Cerebellar nuclear complex (tissue), 1 donor: Measurements from ENCODE around the gene GPR25.

Experiments
- DNase-seq, 2 experiments: peaks; one replicate each; lab custom pipeline; 2025; lab: John Stamatoyannopoulos, UW

The GPR25 gene

GRCh38 chr1:200873116-200873670, 412 bp downstream of the GPR25 start:
- DNase-seq, result no peak

- DNase-seq, result no peak
Measured at GRCh38 chr1:200873671-200874397, 1.1 kb downstream of the GPR25 start.

GRCh38 chr1:200874694-200875093, 1.9 kb downstream of the GPR25 start:
- DNase-seq, result no peak

GRCh38 chr1:200875416-200875815, 2.6 kb downstream of the GPR25 start:
- DNase-seq, result no peak

GRCh38 chr1:200877010-200877409, 4.2 kb downstream of the GPR25 start:
- DNase-seq, result no peak

GRCh38 chr1:200877839-200878551, 5.2 kb downstream of the GPR25 start:
- DNase-seq, result no peak

GRCh38 chr1:200880212-200880611, 7.4 kb downstream of the GPR25 start:
- DNase-seq, result no peak

- DNase-seq, result no peak
Measured at GRCh38 chr1:200883118-200883517, 10.3 kb downstream of the GPR25 start.

GRCh38 chr1:200885623-200886402, 13.0 kb downstream of the GPR25 start:
- DNase-seq, result no peak

- DNase-seq, result no peak
Measured at GRCh38 chr1:200886594-200886993, 13.8 kb downstream of the GPR25 start.

- DNase-seq, result no peak
Measured at GRCh38 chr1:200887036-200887435, 14.3 kb downstream of the GPR25 start.

- no peak for DNase-seq
Measured at GRCh38 chr1:200887772-200888348, 15.1 kb downstream of the GPR25 start.

- DNase-seq, result no peak
Measured at GRCh38 chr1:200888349-200888838, 15.6 kb downstream of the GPR25 start.

- no peak for DNase-seq
Measured at GRCh38 chr1:200889571-200889970, 16.8 kb downstream of the GPR25 start.

- no peak for DNase-seq
Measured at GRCh38 chr1:200890027-200890426, 17.2 kb downstream of the GPR25 start.

- DNase-seq, result no peak
Measured at GRCh38 chr1:200890818-200891773, 18.3 kb downstream of the GPR25 start.

GRCh38 chr1:200891774-200892157, 19.0 kb downstream of the GPR25 start:
- no peak for DNase-seq

GRCh38 chr1:200892546-200892945, 19.8 kb downstream of the GPR25 start:
- no peak for DNase-seq

GRCh38 chr1:200892958-200893357, 20.2 kb downstream of the GPR25 start:
- no peak for DNase-seq

- DNase-seq, result no peak
Measured at GRCh38 chr1:200893411-200893901, 20.7 kb downstream of the GPR25 start.
